ENCODE measurements around the gene IMPG1. TPM values are rescaled to one million over a fixed set of nuclear protein-coding genes. Genes with fewer than 3 reads are reported as not detected.

The IMPG1 gene
- total and polyA plus RNA-seq, 4 donors = 0.10 to 1.7 (median 0.42) TPM

DNA sequence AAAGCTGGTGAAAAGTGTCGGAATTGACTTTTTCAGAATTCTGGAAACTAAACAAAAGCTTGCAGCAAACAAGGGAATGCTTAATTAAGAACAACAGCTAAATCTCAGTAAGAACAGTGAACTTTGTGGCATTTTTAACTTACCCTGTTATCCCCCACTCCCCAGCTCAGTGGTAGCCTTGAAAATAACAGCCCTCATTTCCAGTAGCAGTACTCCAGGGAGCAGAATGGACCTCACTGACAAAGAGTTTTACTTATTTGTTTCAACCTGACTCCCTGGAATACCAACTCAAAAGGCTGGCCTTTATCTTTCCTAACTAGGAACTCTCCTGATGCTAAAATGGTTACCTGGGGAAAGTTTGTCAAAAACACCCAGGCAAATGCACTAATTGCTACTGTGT lies 108.9 kb downstream of the IMPG1 start:
- H3K4me3 ChIP-seq (ENCODE audit: low read depth, low read length) = no peak overlapping the region
- WGBS (ENCODE audit: insufficient coverage) = no CpG with 5 or more reads among the region's 1 CpG
- DNase-seq (ENCODE audit: low read depth in 4 of 6, low spot score in 6 of 6) = peak in 1 of 6 donors; percentile 17
- H3K4me1 ChIP-seq (ENCODE audit: control insufficient read depth, insufficient read depth, low read length) = no peaks in the 10 kb centered on the region
- H3K27ac ChIP-seq (ENCODE audit: low read depth, low read length) = no peak overlapping the region
- no peaks in the 10 kb centered on the region for H3K36me3 ChIP-seq (ENCODE audit: control insufficient read depth, insufficient read depth, low read length)
- H3K27me3 ChIP-seq (ENCODE audit: control insufficient read depth, insufficient read depth, low read length) = no peaks in the 10 kb centered on the region
- no peaks in the 10 kb centered on the region for H3K9me3 ChIP-seq (ENCODE audit: control insufficient read depth, insufficient read depth, low read length)

- no peaks in the 10 kb centered on the region for H3K27me3 ChIP-seq (ENCODE audit: control insufficient read depth, insufficient read depth, low read length)
- H3K4me1 ChIP-seq (ENCODE audit: control insufficient read depth, insufficient read depth, low read length) = no peaks in the 10 kb centered on the region
- no peak for DNase-seq (ENCODE audit: low read depth in 4 of 6, low spot score in 6 of 6)
- no peaks in the 10 kb centered on the region for H3K9me3 ChIP-seq (ENCODE audit: control insufficient read depth, insufficient read depth, low read length)
- no peaks in the 10 kb centered on the region for H3K36me3 ChIP-seq (ENCODE audit: control insufficient read depth, insufficient read depth, low read length)
- no peak overlapping the region for H3K4me3 ChIP-seq (ENCODE audit: low read depth, low read length)
- WGBS (ENCODE audit: insufficient coverage) = no CpG with 5 or more reads among the region's 3 CpGs
- no peak overlapping the region for H3K27ac ChIP-seq (ENCODE audit: low read depth, low read length)
These were observed 120.3 kb downstream of the IMPG1 start for GRCh38 chr6:75952128-75952527.

GRCh38 chr6:75947935-75948334 lies 124.5 kb downstream of the IMPG1 start:
- Histone ChIP-seq H3K27ac (ENCODE audit: low read depth, low read length) (no peak overlapping the region), H3K27me3 (ENCODE audit: control insufficient read depth, insufficient read depth, low read length) (no peaks in the 10 kb centered on the region), H3K4me1 (ENCODE audit: control insufficient read depth, insufficient read depth, low read length) (peaks cover 5% of the 10 kb centered on the region), H3K36me3 (ENCODE audit: control insufficient read depth, insufficient read depth, low read length) (no peaks in the 10 kb centered on the region), H3K4me3 (ENCODE audit: low read depth, low read length) (no peak overlapping the region), H3K9me3 (ENCODE audit: control insufficient read depth, insufficient read depth, low read length) (no peaks in the 10 kb centered on the region)
- 92% methylated on average over 3 of the region's 5 CpGs for WGBS (ENCODE audit: insufficient coverage)
- no peak for DNase-seq (ENCODE audit: low read depth in 4 of 6, low spot score in 6 of 6)

DNA sequence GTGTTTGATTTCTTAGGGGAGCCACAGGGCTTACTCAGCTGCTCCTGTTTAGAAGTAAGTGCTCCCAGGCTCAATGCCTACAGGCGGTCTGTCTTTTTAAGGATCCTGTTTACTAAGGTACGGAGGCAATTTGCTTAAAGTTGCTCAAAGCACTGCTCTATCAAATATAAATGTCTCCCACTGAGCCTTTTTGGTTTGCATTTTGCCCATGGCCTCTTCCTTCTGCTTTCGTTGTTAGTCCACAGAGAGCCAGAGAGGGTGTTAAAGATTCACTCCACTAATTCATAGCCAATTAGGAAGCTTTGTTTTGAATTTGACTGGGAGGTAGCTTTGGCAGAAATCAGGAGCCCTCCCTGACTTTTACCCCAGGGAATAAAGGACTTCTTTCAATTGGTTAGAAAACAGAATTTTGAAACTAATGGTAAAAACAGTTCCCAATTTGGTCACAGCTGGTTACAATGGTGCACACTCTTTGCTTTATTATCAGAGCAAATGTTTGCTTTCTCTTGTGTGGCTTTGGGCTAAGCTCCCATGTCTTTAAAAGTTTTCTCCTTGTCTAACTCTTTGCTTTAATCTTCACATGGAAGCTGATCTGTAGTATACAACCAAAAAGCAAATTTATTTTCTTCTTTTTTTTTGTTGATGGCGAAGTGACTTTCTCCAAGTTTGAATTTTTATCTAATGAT lies 126.2 kb downstream of the IMPG1 start:
- Histone ChIP-seq H3K4me1 (ENCODE audit: control insufficient read depth, insufficient read depth, low read length) (peaks cover 5% of the 10 kb centered on the region), H3K36me3 (ENCODE audit: control insufficient read depth, insufficient read depth, low read length) (no peaks in the 10 kb centered on the region), H3K4me3 (ENCODE audit: low read depth, low read length) (no peak overlapping the region), H3K27ac (ENCODE audit: low read depth, low read length) (no peak overlapping the region), H3K9me3 (ENCODE audit: control insufficient read depth, insufficient read depth, low read length) (no peaks in the 10 kb centered on the region), H3K27me3 (ENCODE audit: control insufficient read depth, insufficient read depth, low read length) (no peaks in the 10 kb centered on the region)
- DNase-seq (ENCODE audit: low read depth in 4 of 6, low spot score in 6 of 6) = peak in 2 of 6 donors; percentile 11 to 82
- WGBS (ENCODE audit: insufficient coverage) = no CpG with 5 or more reads among the region's 4 CpGs

GRCh38 chr6:75943381-75943780 lies 129.1 kb downstream of the IMPG1 start:
- no peaks in the 10 kb centered on the region for H3K27me3 ChIP-seq (ENCODE audit: control insufficient read depth, insufficient read depth, low read length)
- H3K9me3 ChIP-seq (ENCODE audit: control insufficient read depth, insufficient read depth, low read length) = no peaks in the 10 kb centered on the region
- peak in 1 of 6 donors; percentile 20 for DNase-seq (ENCODE audit: low read depth in 4 of 6, low spot score in 6 of 6)
- no peak overlapping the region for H3K27ac ChIP-seq (ENCODE audit: low read depth, low read length)
- 41% methylated on average over 2 of the region's 2 CpGs for WGBS (ENCODE audit: insufficient coverage)
- H3K4me1 ChIP-seq (ENCODE audit: control insufficient read depth, insufficient read depth, low read length) = peaks cover 5% of the 10 kb centered on the region
- H3K36me3 ChIP-seq (ENCODE audit: control insufficient read depth, insufficient read depth, low read length) = no peaks in the 10 kb centered on the region
- no peak overlapping the region for H3K4me3 ChIP-seq (ENCODE audit: low read depth, low read length)

GRCh38 chr6:75941509-75941908 lies 131.0 kb downstream of the IMPG1 start:
- H3K4me1 ChIP-seq (ENCODE audit: control insufficient read depth, insufficient read depth, low read length) = peaks cover 5% of the 10 kb centered on the region
- no peak overlapping the region for H3K4me3 ChIP-seq (ENCODE audit: low read depth, low read length)
- no peaks in the 10 kb centered on the region for H3K27me3 ChIP-seq (ENCODE audit: control insufficient read depth, insufficient read depth, low read length)
- no peaks in the 10 kb centered on the region for H3K9me3 ChIP-seq (ENCODE audit: control insufficient read depth, insufficient read depth, low read length)
- H3K36me3 ChIP-seq (ENCODE audit: control insufficient read depth, insufficient read depth, low read length) = no peaks in the 10 kb centered on the region
- DNase-seq (ENCODE audit: low read depth in 4 of 6, low spot score in 6 of 6) = no peak
- H3K27ac ChIP-seq (ENCODE audit: low read depth, low read length) = no peak overlapping the region
- WGBS (ENCODE audit: insufficient coverage) = no CpG with 5 or more reads among the region's 1 CpG

GRCh38 chr6:75940564-75940963 lies 131.9 kb downstream of the IMPG1 start:
- Histone ChIP-seq H3K27ac (ENCODE audit: low read depth, low read length) (no peak overlapping the region), H3K9me3 (ENCODE audit: control insufficient read depth, insufficient read depth, low read length) (no peaks in the 10 kb centered on the region), H3K36me3 (ENCODE audit: control insufficient read depth, insufficient read depth, low read length) (no peaks in the 10 kb centered on the region), H3K4me1 (ENCODE audit: control insufficient read depth, insufficient read depth, low read length) (peaks cover 5% of the 10 kb centered on the region), H3K27me3 (ENCODE audit: control insufficient read depth, insufficient read depth, low read length) (no peaks in the 10 kb centered on the region), H3K4me3 (ENCODE audit: low read depth, low read length) (no peak overlapping the region)
- WGBS (ENCODE audit: insufficient coverage) = 70% methylated on average over 3 of the region's 4 CpGs
- DNase-seq (ENCODE audit: low read depth in 4 of 6, low spot score in 6 of 6) = peak in 1 of 6 donors; percentile 40

DNA sequence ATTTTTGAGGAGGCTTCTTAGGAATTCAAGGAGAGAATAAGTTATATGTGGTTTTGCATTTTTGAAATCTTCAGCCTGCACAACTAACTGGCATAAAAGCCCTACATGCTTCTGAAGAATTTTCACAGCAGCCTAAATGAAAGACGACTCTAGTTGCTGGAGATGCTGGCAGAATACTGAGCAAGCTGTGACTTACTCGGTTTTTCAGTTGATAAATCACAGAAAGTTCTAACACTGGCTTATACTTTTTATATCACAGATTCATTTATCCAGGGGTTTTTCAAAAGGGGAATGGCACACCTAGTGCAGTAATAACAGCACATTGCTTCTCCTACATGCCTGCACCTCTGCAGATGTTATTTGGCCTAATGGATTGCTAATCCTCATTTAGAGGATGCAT lies 134.6 kb downstream of the IMPG1 start:
- Histone ChIP-seq H3K4me1 (ENCODE audit: control insufficient read depth, insufficient read depth, low read length) (peaks cover 13% of the 10 kb centered on the region), H3K27ac (ENCODE audit: low read depth, low read length) (no peak overlapping the region), H3K27me3 (ENCODE audit: control insufficient read depth, insufficient read depth, low read length) (no peaks in the 10 kb centered on the region), H3K9me3 (ENCODE audit: control insufficient read depth, insufficient read depth, low read length) (no peaks in the 10 kb centered on the region), H3K36me3 (ENCODE audit: control insufficient read depth, insufficient read depth, low read length) (no peaks in the 10 kb centered on the region), H3K4me3 (ENCODE audit: low read depth, low read length) (no peak overlapping the region)
- no CpG with 5 or more reads among the region's 2 CpGs for WGBS (ENCODE audit: insufficient coverage)
- peak in 2 of 6 donors; percentile 51 to 64 for DNase-seq (ENCODE audit: low read depth in 4 of 6, low spot score in 6 of 6)

DNA sequence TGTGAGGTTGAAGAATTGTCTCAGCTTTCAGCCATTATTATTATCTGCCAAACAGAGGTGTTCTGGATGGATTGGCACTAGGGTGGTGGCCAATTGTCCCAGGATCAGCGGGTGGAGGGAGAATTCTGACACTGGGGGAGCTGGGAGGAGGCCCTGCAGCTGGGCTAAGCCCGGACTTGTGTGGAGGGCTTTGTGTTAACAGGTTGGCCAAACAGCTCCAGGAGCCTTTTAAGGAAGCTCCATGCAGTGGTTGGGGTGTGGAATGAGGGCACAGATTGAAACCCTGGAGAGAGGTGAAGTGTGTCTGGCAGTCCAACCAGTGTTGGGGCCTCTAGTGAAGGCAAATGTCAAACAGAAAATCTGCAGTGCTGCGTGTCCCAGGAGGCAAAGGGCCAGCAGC lies 135.8 kb downstream of the IMPG1 start:
- Histone ChIP-seq H3K4me1 (ENCODE audit: control insufficient read depth, insufficient read depth, low read length) (peaks cover 13% of the 10 kb centered on the region), H3K27me3 (ENCODE audit: control insufficient read depth, insufficient read depth, low read length) (no peaks in the 10 kb centered on the region), H3K4me3 (ENCODE audit: low read depth, low read length) (no peak overlapping the region), H3K36me3 (ENCODE audit: control insufficient read depth, insufficient read depth, low read length) (no peaks in the 10 kb centered on the region), H3K9me3 (ENCODE audit: control insufficient read depth, insufficient read depth, low read length) (no peaks in the 10 kb centered on the region), H3K27ac (ENCODE audit: low read depth, low read length) (no peak overlapping the region)
- 86% methylated on average over 3 of the region's 3 CpGs for WGBS (ENCODE audit: insufficient coverage)
- no peak for DNase-seq (ENCODE audit: low read depth in 4 of 6, low spot score in 6 of 6)

- Histone ChIP-seq H3K4me3 (ENCODE audit: low read depth, low read length) (peak overlapping the region; percentile 49), H3K27ac (ENCODE audit: low read depth, low read length) (peak overlapping the region; percentile 7), H3K9me3 (ENCODE audit: control insufficient read depth, insufficient read depth, low read length) (no peaks in the 10 kb centered on the region), H3K27me3 (ENCODE audit: control insufficient read depth, insufficient read depth, low read length) (no peaks in the 10 kb centered on the region), H3K36me3 (ENCODE audit: control insufficient read depth, insufficient read depth, low read length) (no peaks in the 10 kb centered on the region), H3K4me1 (ENCODE audit: control insufficient read depth, insufficient read depth, low read length) (peaks cover 13% of the 10 kb centered on the region)
- 71% methylated on average over 2 of the region's 12 CpGs for WGBS (ENCODE audit: insufficient coverage)
- DNase-seq (ENCODE audit: low read depth in 4 of 6, low spot score in 6 of 6) = no peak
These were observed 137.0 kb downstream of the IMPG1 start for GRCh38 chr6:75935473-75935793.

Data from spinal cord (tissue), 10 donors.